ENCODE measurements around the gene RPS27A.
"Not testable (repeated sequence)": the region's sequence is repeated elsewhere in the genome, so short reads cannot be mapped to it uniquely, and the experiment has no call there.

RPS27A gene

GRCh38 chr2:55232084-55232862 lies at the start of gene RPS27A, which contains the start of gene CLHC1:
RPS27A (plus strand) TSS chr2:55232688; CDS start chr2:55232825, 137 bp downstream.
CLHC1 (minus strand) TSS chr2:55232293; CDS start chr2:55222411, 9,882 bp downstream.
- DNase-seq, result peak; percentile 93

DNA sequence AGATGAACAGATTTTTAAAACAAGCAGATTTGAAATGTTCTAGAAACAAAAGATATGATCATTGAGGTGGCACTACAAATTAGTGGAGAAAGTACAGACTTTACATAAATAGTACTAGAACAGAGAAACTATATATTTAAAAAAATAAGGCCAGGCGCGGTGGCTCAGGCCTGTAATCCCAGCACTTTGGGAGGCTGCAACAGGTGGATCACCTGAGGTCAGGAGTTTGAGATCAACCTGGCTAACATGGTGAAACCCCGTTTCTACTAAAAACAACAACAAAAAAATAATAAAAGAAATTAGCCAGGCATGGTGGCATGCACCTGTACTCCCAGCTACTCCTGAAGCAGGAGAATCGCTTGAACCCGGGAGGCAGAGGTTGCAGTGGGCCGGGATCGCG lies 45.7 kb upstream of the RPS27A start:
- not testable (repeated sequence) for DNase-seq

- not testable (repeated sequence) for DNase-seq
These were observed 40.6 kb upstream of the RPS27A start for GRCh38 chr2:55191888-55192287.

DNA sequence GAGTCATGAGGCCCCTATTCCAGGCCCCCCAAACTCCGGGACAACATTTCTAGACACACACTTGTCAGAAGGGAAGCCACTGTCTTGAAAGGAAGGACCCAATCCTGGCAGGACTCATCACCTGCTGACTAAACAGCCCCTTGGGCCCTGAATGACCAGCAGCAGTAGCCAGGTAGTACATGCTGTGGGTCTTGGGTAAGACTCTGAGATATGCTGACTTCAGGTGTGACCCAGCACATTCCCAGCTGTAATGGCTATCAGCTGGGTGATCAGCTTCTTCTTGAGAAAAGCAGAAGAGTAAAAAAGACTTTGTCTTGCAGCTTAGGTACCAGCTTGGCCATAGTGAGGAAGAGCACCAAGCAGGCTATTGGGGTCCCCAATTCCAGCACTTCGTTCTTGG lies 36.0 kb upstream of the RPS27A start:
- DNase-seq, result no peak

DNA sequence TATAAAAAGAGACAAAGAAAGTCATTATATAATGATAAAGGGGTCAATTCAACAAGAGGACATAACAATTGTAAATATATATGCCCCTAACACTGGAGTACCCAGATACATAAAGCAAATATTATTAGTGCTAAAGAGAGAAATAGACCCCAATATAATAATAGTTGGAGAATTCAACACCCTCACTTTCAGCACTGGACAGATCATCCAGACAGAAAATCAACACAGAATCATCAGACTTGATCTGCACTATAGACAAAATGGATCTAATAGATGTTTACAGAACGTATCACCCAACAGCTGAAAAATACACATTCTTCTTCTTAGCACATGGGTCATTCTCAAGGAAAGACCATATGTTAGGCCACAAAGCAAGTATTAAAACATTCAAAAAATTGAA lies 32.1 kb upstream of the RPS27A start:
- DNase-seq, result no peak

DNA sequence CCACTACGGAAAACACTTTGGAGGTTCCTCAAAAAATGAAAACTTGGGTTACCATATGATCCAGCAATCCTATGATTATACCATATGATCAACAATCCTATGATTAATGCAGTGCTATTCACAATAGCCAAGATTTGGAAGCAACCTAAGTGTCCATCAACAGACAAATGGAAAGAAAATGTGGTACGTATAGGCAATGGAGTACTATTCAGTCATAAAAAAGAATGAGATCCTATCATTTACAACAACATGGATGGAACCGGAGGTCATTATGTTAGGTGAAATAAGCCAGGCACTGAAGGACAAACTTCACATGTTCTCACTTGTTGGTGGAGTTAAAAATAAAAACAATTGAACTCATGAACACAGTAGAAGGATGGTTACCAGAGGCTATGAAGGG lies 28.0 kb upstream of the RPS27A start:
- no peak for DNase-seq

DNA sequence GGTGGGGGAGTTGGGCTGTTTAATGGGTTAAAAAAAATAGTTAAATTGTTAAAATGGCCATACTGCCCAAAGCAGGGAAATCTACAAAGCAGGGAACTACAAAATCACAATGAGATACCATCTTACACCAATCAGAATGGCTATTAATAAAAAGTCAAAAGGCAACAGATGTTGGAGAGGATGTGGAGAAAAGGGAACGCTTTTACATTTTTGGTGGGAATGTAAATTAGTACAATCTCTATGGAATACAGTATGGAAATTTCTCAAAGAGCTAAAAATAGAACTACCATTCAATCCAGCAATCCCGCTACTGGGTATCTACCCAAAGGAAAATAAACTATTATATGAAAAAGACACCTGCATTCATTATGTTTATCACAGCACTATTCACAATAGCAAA lies 27.5 kb upstream of the RPS27A start:
- no peak for DNase-seq

DNA sequence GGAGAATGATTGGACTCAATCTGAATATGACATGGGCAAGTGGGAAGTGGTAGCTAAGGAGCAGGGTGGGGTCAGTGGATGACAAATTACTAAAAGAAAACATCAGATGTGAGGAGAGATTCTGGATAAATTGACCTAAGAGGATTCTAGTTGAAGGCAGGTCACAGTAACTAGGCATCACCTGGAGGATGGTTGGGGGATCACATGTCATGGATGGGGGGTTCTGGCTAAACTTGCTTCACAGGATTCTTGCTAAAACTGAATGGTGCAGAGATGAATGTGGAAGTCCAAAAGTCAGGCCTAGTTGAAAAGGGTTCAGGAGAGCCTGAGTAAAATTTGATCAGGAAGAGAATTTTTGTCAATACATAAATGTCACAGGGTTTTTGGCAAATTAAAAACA lies 18.7 kb upstream of the RPS27A start:
- DNase-seq, result no peak

GRCh38 chr2:55223958-55224760 lies 8.3 kb upstream of the RPS27A start:
- DNase-seq, result no peak

- DNase-seq, result no peak
These were observed 7.7 kb upstream of the RPS27A start for GRCh38 chr2:55224761-55225261.

DNA sequence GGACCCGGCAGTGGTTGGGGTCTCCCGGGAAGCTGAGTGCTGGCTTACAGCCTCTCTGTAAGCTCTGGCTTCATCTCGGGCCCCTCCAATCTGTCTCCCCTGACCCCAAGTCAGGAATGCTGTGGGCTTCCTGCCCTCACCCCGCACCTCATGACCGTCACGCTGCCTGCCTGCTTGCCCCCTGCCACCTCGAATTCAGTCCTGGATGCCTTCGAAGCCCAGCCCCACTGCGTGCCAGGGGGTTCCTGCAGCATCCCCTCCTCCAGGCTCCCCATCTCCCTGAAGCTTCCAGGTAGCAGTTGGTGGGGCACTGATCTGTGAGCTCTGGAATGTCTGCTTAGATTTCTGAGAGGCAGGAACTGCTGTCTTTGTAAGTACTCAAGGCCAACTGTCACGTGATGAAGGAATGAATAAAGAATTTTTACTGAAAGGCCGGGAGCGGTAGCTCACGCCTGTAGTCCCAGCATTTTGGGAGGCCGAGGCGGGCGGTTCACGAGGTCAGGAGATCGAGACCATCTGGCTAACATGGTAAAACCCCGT lies 6.9 kb upstream of the RPS27A start:
- DNase-seq, result no peak

DNA sequence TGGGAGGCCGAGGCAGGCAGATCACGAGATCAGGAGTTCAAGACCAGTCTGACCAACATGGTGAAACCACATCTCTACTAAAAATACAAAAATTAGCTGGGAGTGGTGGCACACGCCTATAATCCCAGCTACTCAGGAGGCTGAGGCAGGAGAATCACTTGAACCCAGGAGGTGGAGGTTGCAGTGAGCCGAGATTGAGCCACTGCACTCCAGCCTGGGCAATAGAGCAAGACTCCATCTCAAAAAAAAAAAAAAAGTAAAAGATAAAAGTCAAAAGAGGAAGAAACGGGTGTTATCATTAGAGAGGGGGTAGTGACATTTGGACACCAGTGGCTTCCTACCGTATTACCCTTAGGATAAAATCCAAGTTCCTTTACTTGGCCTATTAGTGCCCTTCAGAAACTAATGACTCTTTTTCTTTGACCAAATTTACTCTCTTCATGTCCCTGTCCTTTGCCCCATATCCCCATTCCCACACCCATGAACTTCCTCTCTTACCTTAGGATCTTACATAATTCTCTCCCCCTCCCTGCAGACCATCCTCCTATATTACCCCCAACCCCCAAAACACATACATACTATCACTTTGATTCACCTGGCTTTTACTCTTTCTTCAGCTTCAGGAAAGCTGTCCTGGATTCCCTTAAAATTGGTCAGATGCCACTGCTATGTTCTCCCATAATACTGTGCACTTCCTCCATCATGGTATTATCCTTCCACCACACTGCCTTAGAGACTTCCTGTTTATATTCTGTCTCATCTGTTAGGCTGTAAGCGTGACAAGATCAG lies 4.9 kb upstream of the RPS27A start:
- DNase-seq, result not testable (repeated sequence)

DNA sequence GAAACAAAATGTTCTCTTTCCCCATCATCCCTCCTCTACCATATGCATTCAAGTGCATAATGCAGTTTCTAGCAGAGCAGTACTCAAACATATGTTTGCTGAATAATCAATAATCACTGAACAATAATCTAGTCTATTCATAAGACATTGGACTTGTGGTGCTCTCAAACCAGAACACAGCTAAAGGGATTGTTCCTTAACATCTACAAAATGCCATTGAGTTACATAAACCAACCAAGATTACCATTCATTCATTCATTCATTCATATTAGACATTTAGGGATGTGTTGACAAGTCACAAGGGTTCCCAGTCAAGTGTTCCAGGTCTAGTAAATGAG lies 4.3 kb upstream of the RPS27A start:
- DNase-seq, result no peak

DNA sequence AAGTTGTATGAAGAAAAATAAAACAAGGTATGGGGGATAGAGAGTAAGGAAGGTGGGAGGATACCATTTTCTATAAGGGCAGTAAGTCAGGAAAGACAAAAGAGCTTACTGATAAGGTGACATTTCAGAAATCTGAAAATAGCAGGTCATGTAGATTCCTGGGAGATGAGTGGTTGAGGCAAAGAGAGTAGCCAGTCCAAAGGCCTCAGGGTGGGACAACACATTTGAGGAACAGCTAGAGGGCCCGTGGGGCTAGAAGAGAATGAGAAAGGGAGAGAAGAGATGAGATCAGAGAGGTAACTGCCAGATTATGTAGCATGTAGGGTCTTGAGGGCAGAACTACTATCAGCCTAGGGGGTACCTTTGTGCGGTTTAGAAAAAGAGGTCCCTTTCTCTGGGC lies 3.3 kb upstream of the RPS27A start:
- DNase-seq, result no peak

DNA sequence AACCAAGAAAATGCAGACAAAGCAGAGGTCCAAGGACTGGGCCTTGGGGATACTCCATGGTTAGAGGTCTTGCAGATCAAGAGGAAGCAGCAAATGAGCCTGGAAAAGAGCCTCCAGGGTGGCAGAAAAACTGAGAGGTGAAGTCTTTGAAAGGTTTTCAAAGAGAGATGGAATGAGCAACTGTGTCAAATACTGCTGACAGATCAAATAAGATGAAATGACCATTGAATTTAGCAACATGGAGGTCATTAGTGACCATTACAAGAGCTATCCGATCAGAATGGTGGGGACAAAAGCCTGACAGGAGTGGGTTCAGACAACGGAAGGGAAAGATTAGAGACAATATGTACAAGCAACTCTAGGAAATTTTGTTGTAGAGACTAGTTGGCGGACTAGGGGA lies 1.9 kb upstream of the RPS27A start:
- DNase-seq, result no peak

DNA sequence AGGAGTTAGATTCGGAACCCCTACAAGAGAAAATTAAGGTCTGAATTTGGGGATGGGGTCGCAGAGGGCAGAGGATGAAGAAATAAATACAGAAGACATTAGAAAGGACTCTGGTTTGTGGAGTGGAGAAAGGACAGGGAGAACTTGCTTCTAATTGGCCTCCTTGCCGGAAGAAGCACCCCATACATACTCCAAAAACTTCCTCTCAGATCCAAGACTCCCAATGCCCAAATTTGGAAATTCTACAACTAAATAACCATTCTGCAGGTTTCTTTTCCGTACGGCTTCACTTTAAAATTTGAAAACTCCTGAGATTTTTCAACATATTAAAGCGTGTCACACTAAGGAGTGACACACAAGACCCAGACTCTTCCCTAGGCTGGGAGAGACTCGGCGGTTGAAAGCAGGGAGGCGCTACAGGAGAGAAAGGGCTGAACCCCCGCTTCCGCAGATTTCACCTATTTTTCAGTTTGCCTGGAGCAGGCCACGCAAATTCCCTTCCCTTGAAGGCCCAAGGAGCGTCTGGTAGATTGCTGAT lies 873 bp upstream of the RPS27A start:
- DNase-seq, result peak; percentile 3

- peak; percentile 5 for DNase-seq
These were observed 572 bp downstream of the RPS27A start for GRCh38 chr2:55232863-55233657.

DNA sequence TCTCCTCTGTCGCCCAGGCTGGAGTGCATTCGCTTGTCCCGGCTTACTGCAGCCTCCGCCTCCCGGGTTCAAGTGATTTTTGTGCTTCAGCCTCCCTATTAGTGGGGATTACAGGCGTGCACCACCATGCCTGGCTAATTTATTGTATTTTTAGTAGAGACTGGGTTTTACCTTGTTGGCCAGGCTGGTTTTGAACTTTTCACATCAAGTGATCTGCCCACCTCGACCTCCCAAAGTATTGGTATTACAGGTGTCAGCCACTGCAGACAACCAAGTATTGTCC lies 1.1 kb downstream of the RPS27A start:
- DNase-seq, result no peak

DNA sequence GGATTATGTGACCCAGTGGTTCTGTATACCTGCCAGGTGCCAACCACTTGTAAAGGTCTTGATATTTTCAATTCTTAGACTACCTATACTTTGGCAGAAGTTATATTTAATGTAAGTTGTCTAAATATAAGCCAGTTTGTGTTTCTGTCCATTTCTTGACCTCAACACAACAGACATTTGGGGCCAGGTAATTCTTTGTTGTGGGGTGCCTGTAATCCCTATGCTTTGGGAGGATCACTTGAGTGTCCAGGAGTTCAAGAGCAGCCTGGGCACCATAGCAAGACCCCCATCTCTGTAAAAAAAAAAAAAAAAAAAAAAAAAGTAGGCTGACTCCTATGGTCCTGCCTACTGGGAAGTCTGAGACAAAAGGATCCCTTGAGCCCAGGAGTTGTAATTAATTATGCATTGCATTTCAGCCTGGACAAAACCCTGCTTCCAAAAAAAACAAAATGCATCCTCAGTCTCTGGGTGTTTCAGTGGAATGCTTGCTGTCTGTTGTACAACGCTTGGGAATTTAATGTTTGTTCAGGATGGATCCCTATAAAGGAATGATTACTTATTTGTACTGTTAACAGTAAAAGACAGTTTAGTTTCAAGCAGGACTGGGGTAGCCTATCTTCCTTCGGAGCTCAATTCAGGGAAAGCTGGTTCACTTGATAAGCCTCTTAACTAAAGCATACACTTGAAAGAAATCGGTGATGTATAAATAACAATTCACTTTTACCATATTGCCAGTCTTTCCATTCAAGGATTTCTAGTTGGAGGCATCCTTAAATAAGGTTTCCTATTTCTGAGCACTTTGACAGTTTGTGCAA lies 3.4 kb downstream of the RPS27A start:
- no peak for DNase-seq

GRCh38 chr2:55236992-55237543 lies 4.6 kb downstream of the RPS27A start:
- DNase-seq, result no peak
